Measurements from ENCODE around the gene CLEC3B. TPM values are rescaled to one million over a fixed set of nuclear protein-coding genes. Genes with fewer than 3 reads are reported as not detected.
A peak's percentile ranks its signal among the peaks of the same experiment; 100 is the strongest.

Gene CLEC3B
- total RNA-seq, 1 donor from 2014 or later: not detected

- Mint-ChIP-seq H3K27ac (ENCODE audit: unreplicated experiment) (no peak overlapping the region), H3K9me3 (ENCODE audit: unreplicated experiment) (peaks cover 5% of the 10 kb centered on the region), H3K4me3 (ENCODE audit: unreplicated experiment) (no peak overlapping the region), H3K4me1 (ENCODE audit: low read depth, unreplicated experiment) (peaks cover 8% of the 10 kb centered on the region), H3K36me3 (ENCODE audit: unreplicated experiment) (no peaks in the 10 kb centered on the region), H3K27me3 (ENCODE audit: unreplicated experiment) (peaks cover 10% of the 10 kb centered on the region)
- DNase-seq: no peak
- no peak for TF ChIP-seq CTCF (IDR thresholded peaks at IDR 0.05; ENCODE audit: partially characterized antibody, unreplicated experiment)
Observed at GRCh38 chr3:45031531-45031930, 5.4 kb downstream of the CLEC3B start.

DNA sequence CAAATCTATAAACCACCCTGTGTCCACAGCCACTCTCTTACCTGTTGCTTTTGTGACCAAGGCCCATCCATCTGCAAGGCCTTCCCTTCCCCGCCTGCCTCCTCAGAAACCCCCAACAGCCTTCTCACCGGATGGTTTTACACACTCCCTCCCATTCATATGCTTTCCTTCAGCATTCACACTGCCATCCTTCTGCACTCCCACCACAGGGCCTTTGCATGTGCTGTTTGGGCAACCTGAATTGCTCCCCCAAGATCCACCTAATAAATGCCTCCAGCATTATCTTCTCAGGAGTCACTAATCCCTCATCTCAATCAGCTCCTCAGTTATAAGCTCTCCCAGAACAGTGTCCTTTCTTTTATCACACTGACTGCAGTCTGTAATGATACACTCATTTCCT lies 6.0 kb downstream of the CLEC3B start:
- peaks cover 2% of the 10 kb centered on the region for H3K4me1 Mint-ChIP-seq (ENCODE audit: low read depth, unreplicated experiment)
- H3K4me3 Mint-ChIP-seq (ENCODE audit: unreplicated experiment): no peak overlapping the region
- no peak for TF ChIP-seq CTCF (IDR thresholded peaks at IDR 0.05; ENCODE audit: partially characterized antibody, unreplicated experiment)
- H3K27ac Mint-ChIP-seq (ENCODE audit: unreplicated experiment): no peak overlapping the region
- H3K9me3 Mint-ChIP-seq (ENCODE audit: unreplicated experiment): peaks cover 5% of the 10 kb centered on the region
- DNase-seq: no peak
- peaks cover 10% of the 10 kb centered on the region for H3K27me3 Mint-ChIP-seq (ENCODE audit: unreplicated experiment)
- no peaks in the 10 kb centered on the region for H3K36me3 Mint-ChIP-seq (ENCODE audit: unreplicated experiment)

DNA sequence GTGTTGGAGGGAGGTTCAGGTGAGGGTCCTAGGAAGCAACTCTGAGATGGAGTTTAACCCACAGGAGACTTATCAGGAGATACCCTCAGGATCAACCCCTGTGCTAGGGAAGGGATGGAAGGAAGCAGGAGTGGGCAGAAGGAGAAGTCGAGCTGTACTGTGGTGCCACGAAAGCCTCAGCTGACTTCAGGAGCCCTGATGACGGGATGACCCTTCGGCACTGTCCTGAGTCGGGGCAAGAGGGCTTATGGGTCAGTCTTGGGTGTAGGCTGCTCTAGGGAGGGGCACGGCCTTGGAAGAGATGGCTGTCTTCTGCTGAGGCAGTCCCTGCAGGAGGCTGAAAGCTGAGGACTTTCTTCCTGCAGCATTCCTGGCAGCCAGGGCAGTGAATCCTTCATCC lies 7.7 kb downstream of the CLEC3B start:
- Mint-ChIP-seq H3K4me1 (ENCODE audit: low read depth, unreplicated experiment) (no peaks in the 10 kb centered on the region), H3K4me3 (ENCODE audit: unreplicated experiment) (no peak overlapping the region), H3K36me3 (ENCODE audit: unreplicated experiment) (no peaks in the 10 kb centered on the region), H3K27ac (ENCODE audit: unreplicated experiment) (no peak overlapping the region), H3K27me3 (ENCODE audit: unreplicated experiment) (peaks cover 10% of the 10 kb centered on the region), H3K9me3 (ENCODE audit: unreplicated experiment) (peaks cover 5% of the 10 kb centered on the region)
- TF ChIP-seq CTCF (IDR thresholded peaks at IDR 0.05; ENCODE audit: partially characterized antibody, unreplicated experiment): no peak
- no peak for DNase-seq

DNA sequence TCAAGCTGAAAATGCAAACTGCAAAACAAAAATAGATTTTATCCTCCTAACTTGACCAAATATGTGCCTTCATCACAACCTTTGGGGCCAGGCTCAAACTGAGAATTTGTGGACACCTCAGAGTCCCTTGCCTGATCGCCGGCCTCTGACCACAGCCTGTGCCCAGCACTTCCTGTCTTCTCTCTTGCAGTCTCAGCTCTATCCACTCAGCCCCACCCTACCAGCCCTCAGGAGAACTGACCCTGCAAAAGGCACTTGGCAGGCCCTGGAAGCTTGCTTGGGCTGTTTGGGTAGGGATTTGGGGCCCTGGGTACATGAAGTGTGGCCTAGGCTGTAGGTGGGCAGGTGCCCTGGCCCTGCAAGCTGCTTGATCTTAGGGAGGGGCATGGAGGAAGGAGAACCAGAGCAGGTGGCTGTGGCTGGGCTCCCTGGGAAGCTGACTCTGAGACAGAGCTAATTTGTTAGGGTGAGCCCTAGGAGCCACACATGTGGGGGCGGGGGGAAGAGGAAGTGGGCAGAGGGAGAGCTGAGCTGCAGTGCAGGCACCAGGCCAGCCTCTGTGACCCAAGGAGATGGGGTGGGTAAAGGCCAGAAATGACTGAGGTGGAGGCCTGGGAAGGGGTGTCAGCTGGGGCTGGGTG lies 8.6 kb downstream of the CLEC3B start:
- H3K27me3 Mint-ChIP-seq (ENCODE audit: unreplicated experiment): peaks cover 10% of the 10 kb centered on the region
- peaks cover 5% of the 10 kb centered on the region for H3K9me3 Mint-ChIP-seq (ENCODE audit: unreplicated experiment)
- DNase-seq: no peak
- no peak overlapping the region for H3K4me3 Mint-ChIP-seq (ENCODE audit: unreplicated experiment)
- H3K36me3 Mint-ChIP-seq (ENCODE audit: unreplicated experiment): no peaks in the 10 kb centered on the region
- H3K27ac Mint-ChIP-seq (ENCODE audit: unreplicated experiment): no peak overlapping the region
- H3K4me1 Mint-ChIP-seq (ENCODE audit: low read depth, unreplicated experiment): no peaks in the 10 kb centered on the region
- no peak for TF ChIP-seq CTCF (IDR thresholded peaks at IDR 0.05; ENCODE audit: partially characterized antibody, unreplicated experiment)

- Mint-ChIP-seq H3K4me1 (ENCODE audit: low read depth, unreplicated experiment) (no peaks in the 10 kb centered on the region), H3K4me3 (ENCODE audit: unreplicated experiment) (peak overlapping the region; percentile 87), H3K36me3 (ENCODE audit: unreplicated experiment) (no peaks in the 10 kb centered on the region), H3K9me3 (ENCODE audit: unreplicated experiment) (peaks cover 5% of the 10 kb centered on the region), H3K27me3 (ENCODE audit: unreplicated experiment) (peaks cover 10% of the 10 kb centered on the region), H3K27ac (ENCODE audit: unreplicated experiment) (no peak overlapping the region)
- no peak for TF ChIP-seq CTCF (IDR thresholded peaks at IDR 0.05; ENCODE audit: partially characterized antibody, unreplicated experiment)
- DNase-seq: peak; percentile 47
Observed at GRCh38 chr3:45035441-45036301, 9.6 kb downstream of the CLEC3B start.

All from glutamatergic neuron (in vitro differentiated cells).